SW480 (cell line): ENCODE results near the gene CRYZ.
"Not testable (repeated sequence)": the region's sequence is repeated elsewhere in the genome, so short reads cannot be mapped to it uniquely, and the experiment has no call there.

ENCODE experiments used
- DNase-seq: peaks from one replicate; pipeline ENCODE4 v3.0.0-alpha.2; 2016; ENCODE audit warnings: low spot score

CRYZ gene

DNA sequence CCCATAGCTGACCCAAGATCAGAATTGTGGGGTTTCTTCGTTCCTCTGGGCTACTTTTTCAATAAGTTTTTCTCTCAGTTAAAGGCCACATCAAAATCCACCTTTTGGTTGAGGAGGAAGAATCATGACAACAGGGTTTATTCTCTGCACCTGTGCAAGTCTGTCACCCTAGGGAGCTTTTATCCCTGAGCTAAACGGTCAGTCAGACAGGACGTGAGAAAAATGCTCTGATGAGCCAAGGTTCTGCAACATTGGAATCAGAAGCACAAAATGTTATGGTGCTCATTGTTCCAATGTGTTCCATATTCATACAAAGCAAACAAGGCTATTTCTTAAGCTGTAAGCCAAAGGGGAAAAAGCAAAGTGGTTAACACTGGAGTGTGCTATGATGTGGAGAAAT, 51.8 kb downstream of the CRYZ start:
- DNase-seq = no peak

- DNase-seq = no peak
Observed at GRCh38 chr1:74679811-74680210, 53.0 kb downstream of the CRYZ start.

GRCh38 chr1:74677926-74678325, 54.9 kb downstream of the CRYZ start:
- DNase-seq = no peak

- DNase-seq = no peak
Observed at GRCh38 chr1:74674278-74675048, 58.4 kb downstream of the CRYZ start.

DNA sequence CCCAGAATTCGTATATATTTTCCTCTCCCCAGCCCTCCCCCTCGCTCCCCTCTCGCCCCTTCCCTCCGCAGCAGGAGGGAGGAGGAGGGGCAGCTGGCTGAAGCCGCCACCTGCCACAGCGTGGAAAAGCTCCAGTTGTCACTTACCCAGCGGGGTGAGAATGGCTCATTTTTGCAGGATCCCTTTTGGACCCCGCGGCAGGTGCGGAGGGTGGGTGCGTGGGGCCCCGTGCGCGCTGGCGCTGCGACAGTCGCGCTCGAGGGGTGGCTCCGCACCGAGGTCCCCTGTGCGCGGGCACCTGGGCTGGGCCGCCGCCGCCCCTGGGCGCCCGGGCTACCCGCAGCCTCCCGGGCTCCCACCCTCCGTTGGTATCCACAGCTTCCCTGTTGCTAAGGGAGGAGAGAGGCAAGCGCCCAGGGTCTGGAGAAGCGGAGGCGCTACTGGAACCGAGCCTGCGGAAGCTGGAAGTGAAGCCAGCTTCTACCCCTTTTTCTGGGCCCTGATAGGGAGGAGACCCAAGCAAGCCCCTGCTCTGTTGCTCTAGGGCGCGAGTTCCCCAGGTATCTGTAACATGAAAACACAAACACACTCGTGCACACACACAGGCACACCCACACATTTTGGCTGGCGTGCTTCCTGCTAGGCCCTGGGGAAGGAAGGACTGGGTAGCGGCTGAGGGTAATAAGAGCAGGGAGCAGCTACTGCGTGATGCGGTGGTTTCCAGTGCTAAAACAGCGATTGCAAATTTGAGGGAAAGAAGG, 59.3 kb downstream of the CRYZ start, which contains the start of gene ERICH3:
Gene ERICH3 (minus strand): TSS at position 442 of the 761 bp plus-strand sequence. CDS start 273 bp downstream, at position 169.
- no peak for DNase-seq

- not testable (repeated sequence) for DNase-seq
Observed at GRCh38 chr1:74670866-74671265, 62.0 kb downstream of the CRYZ start.
